ENCODE results near the gene ITPR1.
A peak's percentile ranks its signal among the peaks of the same experiment; 100 is the strongest.

ITPR1 gene

DNA sequence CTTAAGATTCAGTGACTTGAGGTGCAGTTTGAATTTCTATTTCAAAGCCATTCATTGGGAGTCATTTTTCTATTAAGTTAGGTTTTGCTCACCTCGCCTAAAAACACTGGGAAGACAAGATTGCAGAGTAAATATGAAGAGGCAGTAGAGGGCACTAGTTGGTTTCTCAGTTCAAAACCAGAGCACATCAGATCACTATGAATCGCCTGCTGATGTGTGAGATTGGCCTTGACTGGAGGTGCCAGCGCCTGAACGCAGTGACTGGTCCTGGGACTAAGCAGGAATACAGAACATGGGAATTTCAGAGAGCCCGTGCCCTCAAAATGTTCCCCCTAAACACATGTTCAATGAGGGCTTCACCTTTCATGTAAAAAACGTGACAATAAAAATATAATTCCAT lies 229.0 kb downstream of the ITPR1 start:
- DNase-seq: peak in 1 of 5 donors; percentile 77

DNA sequence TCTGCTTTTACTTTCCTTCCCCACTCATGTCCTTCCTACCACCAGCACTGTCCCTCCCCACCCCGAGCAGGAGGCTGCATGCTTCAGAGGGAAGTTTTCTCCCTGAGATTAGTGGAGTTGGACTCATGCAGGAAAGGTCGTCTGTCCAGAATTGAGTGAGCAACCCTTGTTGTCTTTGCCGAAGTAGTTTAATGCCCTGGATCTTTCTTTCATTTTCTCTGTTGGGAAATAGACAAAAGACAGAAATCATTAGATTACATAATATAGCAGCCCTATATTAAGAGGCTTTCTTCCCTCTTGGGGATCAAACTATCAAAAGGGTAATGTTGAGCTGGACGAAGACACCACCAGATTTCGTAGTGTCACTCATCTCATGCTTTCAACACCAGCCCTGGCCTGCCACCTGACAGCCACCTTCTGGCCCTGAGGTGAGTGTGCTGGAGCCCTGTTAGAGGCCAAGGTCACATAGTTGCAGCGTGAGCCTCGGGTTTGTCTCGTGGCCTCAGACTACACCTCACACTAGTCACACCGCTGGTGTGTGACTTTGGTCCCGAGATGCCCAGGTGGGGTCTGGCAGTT lies 231.0 kb downstream of the ITPR1 start:
- DNase-seq: no peak

DNA sequence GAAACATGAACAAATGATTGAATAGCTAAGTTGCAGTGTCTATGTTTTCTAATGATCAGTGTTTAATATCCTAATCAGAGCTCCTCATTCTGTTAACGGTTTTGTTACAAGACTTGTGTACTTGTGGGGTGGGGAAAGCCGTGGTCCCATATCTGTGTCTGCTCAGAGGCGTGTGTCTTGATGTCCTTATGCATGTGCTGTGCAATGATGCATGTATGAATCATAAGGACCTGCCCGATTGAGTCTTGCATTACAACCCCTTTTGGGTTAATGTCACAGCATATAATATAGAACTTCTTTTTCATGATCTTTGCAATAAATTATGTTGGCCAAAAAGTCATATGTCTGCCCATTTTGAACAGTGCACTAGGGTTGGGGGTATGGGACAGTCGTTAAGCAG lies 233.4 kb downstream of the ITPR1 start:
- DNase-seq: no peak

DNA sequence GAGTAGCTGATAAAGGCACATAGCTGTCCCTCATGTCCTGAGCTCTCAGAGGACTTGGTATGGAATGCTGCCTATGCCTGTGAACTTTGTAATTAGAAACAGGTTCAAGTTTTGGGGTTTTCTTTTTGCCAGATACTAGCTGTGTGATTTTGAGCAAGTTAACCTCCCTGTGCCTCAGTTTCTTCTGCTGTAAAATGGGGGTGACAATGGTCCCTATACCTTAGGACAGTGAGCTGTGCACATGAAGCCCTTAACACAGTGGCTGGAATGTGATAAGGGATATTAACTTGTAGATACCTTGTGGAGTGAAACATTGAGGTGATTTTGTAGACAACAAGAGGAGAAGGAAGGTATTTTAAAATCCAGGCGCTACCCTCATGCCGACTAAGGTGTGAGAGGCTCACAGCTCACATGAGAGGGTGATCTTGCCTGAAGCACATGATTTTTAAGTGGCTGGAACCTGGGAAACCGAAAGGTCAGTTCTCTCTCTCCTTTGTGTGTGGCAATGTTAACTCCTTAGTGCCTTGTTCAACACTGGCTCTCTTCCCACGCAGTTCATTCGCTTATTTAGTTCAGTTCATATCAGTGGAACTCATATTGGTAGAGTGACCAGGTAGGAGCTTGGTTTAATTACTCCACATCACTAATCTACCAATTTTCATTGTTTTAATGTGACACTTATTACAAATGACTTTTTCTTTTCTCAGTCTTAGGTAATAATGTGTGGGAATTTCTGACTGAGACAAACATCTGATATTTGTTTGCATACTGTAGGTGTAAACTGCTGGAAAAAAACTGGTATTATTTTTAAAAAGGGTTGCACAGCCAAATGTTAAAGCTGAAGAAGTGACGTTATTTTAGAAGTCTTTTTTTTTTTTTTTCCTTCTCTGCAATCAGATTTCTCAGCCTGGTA lies 236.2 kb downstream of the ITPR1 start:
- DNase-seq: no peak

DNA sequence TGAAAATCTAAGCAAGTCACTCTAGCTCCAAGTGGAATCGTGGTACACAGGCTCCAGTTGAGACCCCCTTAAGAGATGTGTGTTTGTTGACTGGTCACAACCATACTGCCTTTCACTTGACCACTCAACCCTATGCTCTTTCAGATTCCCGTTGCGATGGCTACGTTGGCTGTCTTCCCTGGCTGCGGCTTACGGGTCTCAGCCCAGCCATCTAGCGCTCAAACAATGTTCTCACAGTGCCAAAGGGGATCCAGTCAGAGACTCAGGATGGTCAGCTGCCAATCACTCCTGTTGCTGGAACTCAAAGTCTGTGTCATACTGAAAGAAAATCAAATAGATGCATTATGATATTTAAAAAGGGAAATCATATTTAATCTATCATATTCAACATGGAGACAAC lies 237.6 kb downstream of the ITPR1 start:
- no peak for DNase-seq

DNA sequence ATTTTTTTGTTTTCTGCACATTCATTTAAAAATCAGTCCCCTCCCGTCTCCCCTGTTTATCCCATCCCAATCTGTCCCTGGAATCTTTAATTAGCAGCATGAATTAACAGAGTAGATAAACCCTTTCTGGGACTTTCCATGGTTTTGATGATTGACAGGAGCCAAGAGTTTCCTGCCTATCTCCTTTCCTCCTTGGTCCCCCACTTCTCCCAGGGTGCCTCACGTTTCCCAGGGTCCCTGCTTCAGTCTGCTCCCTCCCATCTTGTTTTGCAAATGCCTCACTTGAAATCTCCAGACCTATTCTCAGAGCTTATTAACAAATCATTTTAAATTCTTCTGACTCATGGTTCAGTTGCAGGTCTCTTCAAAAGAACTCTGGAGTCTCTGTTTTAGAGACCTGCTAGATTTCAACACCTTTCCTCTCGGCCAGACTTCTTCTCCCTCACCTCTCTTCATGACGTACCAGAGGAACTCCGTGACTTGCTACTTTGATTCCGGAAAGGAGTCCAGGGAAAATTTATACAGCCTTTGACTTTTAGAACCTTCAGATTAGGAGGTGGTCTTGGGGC lies 238.5 kb downstream of the ITPR1 start:
- no peak for DNase-seq

DNA sequence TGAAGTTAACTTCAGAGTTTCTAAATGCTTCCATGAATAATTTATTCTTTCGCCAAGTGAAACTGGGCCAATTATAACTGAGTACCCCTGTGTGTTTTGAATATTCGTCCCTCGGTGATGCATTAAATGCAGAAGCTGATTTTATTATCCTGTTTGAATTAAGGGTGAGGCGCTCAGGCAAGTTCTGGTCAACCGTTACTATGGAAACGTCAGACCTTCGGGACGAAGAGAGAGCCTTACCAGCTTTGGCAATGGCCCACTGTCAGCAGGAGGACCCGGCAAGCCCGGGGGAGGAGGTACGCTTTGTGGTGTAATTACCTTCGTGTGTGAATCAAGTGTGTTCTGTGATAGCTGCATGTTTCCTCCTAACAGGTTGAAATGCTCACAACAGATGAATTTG lies 239.8 kb downstream of the ITPR1 start:
- DNase-seq: no peak

DNA sequence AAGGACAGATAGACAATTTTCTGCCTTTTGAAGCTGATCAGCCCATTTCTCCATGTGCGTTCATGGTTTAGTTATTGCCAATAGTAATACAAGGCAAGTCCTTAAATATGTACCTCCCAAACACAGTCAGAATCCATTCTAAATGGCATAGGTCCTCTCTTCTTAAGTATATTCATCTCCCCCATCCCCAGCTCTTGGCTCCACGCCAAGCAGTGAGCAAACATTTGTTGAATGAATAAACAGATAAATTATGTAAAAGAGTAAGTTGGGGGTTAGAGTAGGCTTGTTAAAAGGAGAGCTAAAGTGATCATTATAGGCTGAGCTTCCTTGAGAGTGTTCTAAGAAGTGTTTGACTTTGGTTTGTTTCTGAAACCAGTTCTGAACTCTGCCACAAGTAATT lies 241.3 kb downstream of the ITPR1 start:
- DNase-seq: no peak

DNA sequence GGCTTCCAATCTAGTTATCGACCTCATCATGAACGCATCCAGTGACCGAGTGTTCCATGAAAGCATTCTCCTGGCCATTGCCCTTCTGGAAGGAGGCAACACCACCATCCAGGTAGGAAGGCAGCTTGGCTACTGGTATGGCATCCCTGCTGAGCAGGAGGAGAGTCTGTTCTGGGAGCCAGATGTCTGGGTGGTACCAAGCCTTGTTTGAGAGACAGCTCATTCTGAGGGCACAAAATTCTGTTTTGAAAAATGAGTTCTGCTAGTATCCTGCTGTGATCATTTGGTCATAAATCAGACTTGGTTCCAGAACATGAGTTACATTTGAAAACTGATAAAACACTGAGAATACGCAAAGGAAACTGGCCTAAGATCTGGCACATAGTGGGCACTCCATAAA lies 242.1 kb downstream of the ITPR1 start:
- DNase-seq: no peak

DNA sequence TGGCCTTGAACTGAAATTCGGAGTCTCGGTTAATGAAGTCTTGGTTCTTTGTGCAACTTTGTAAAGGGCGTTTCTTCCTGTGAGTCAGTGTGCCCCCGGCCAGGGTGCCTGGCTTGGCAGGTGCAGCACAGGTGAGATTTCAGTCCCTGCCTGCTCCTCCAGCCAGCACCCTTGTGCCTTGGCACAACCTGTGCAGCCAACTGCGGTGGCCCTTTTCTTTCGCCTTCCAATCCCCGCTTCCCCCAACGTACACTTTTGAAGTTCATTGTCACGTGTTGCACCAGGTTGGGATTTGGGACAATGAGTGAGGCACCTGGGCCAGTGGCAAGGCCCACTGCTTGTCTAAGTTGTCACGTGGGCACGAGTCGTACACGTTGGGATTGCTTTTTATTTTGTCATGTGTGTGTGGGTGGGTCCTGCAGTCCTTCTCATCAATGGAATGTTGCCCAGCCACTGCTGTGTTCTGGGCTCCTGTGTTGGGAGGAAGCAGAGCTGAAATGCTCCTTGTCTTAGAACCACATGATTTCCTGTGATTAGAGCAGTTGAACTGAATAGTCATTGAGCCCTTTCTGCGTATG lies 243.2 kb downstream of the ITPR1 start:
- peak in 1 of 5 donors; percentile 42 for DNase-seq

DNA sequence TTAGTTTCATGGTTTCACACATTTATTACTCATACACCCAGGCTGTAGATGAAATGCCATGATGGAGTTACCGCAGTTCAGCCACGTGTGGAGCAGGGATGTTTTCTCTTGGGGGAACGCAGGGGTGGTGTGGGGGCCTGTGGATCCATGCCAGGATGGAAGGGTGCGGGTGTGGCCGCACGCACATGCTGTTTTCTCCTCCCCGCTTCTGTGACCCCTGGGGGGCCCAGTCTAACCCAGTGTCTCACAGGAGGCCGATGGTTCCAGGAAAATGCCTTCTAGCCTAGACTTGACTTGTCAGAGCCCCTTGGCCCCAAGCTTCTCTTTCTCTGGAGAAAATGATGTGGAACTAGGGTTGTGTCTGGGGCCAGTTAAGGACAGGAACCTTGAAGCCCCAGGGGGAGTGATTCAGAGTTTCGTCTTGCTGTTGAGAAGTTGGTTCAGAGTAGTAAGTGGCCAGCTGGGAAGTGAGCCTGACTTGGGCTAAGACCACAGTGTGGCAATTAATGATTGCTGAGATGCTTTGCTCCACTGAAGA lies 245.7 kb downstream of the ITPR1 start:
- peak in 1 of 5 donors; percentile 38 for DNase-seq

DNA sequence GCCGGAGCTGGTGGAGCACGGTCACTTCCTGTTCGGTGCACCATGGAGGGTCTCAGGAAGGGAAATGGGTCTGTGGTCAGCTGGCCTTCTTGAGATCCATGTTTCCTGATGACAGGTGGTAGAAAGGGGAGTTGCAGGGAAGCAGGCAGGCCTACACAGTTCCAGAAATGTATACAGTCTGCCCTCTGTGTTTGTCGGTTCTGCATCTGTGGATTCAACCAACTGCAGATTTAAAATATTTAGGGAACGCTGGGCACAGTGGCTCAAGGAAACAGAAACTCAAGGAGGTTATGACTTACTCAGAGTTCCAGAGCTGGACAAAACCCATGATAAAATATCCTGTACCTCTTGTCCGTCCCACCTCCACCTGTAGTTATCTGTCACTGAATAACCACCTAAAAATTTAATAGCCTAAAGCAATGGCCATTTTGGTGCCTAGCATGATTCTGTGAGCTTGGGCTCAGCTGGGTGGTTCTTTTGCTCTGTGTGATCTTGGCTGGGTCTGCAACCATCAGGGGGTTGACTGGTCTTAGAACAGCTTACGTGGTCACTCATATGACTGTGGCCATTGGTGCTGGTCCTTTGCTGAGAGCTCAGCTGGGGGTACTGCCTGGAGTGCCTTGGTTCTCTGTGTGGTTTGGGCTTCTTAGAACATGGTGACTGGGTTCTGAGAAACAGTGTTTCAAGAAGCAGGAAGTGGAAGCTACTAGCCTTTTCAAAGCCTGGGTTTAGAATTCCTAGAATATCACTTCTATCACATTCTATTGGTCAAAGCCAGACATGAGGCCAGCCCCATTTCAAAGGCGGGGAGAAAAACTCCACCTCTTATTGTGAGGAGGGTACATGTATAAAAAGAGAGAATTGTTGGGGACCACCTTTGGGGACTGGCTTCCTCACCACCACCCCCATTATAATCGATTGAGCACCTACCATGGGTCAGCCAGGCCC lies 246.4 kb downstream of the ITPR1 start:
- DNase-seq: peak in 1 of 5 donors; percentile 93

DNA sequence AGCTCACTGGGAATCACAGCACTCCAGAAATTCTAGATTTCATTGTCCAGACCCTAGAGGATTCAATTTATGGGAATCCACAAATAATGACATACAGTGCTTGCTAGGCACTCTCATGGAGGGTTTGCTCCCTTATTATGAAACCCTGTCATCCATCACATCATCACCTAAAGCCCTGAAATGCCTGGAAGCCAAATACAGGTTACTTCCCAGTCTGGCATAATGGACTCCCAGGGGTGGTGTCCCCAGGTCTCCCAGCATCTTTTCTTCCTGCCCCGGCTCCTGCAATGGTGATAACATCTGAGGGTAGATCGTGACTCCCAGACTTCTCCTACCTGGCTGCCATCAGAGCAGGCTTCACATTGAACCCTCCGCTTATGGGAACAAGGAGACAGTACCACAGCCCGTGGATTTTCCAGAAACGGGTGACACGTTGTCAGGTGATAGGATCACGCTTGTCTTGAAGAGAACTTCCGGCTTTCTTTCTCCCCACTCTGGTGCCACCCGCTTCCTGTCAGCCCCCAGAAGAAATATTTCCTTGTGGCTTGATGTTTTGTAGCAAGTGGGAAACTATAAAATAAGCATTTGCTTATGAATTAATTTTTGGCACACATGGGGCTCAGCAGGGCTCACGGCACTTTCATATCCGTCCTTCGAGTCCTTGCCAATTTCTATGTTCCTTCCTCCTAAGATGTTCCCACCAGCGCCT lies 247.4 kb downstream of the ITPR1 start:
- no peak for DNase-seq

DNA sequence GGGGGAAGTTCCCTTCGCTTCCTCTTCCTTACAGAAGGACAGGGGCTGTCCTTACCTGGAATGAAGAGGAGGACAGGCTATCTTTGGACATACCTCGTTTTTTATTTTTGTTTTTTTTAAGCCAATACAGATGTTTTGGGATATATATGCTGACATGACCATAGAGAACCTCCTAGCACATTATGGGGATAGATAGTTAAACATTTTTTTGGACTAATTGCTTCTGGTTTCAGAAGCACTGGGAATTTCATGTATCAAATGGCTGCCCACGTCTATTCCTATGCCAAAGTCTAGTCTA lies 247.9 kb downstream of the ITPR1 start:
- DNase-seq: no peak

DNA sequence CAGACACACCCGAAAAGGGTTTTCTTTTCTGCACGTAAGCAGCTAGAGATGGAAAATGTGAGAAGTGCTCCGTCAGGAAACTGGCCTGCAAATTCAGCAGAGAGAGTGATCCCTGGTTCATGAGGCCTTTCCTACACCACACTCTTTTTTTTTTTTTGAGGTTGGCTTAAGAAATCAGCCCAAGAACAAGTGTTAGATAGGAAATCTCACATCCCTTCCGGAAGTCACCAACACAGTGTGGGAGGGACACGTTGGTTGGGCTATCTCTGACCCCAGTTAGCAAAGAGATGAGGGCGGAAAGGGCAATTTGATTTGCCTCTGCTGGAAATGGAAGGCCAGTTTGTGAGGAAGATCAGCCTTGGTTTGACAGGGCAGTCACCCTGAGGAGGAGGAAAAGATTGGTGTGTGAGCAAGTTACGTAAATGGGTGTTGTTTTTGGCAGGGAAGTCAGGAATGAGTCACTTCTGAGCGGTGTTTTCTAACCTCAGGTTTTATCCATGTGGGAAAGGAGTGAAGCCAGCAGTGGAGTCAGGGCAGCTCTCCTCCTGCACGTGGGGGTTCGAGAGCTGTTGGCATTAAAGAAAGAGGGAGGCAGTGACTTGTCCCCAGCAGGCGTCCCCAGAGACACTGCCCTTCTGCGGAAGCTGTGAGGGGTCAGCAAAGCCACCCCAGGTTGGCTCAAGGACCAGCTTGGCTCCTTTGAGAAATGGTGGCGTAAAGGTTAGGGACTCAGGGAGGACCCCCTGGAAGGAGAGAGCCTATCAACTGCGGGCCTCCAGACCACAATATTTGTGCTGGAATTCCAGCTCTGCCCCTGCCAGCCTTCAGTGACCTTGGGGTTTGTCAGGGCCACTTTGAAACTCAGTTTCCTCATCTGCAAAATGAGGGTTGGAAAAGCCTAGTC lies 248.5 kb downstream of the ITPR1 start:
- DNase-seq: peak in 1 of 5 donors; percentile 56

DNA sequence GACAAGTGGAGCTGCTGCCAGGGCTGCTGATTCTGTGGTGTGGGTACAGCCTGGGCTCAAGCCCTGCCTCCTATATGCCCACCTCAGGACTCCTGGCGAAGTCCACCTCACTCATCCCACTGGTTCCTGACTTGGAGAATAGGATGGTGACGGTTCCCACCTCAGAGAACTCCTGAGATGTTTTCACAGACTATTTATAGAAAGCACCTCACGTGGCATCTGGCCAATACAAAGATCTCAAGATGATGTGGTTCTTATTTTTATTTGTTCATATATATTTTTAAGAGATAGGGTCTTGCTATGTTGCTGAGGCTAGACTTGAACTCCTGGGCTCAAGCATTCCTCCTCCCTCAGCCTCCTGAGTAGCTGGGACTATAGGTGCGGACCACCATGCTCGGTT lies 249.2 kb downstream of the ITPR1 start:
- DNase-seq: no peak

DNA sequence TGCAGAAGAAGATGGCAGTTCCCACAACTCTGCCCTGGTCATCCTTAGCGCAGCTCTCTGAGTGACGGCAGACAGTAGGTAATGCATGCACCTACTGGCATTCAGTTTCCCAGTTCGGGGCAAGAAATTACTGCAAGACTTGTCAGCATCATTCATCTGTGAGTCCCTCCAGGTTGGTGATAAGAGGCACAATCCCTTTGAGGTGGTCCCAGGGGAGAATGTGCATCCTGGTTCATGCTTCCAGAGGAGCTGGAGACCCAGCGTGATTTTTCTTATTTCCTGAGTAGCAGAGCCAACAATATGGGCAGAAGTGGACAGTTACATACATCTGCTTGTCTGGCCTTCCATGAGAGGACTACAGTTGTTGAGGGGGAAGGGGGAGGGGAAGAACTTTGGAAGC lies 250.2 kb downstream of the ITPR1 start:
- DNase-seq: no peak

DNA sequence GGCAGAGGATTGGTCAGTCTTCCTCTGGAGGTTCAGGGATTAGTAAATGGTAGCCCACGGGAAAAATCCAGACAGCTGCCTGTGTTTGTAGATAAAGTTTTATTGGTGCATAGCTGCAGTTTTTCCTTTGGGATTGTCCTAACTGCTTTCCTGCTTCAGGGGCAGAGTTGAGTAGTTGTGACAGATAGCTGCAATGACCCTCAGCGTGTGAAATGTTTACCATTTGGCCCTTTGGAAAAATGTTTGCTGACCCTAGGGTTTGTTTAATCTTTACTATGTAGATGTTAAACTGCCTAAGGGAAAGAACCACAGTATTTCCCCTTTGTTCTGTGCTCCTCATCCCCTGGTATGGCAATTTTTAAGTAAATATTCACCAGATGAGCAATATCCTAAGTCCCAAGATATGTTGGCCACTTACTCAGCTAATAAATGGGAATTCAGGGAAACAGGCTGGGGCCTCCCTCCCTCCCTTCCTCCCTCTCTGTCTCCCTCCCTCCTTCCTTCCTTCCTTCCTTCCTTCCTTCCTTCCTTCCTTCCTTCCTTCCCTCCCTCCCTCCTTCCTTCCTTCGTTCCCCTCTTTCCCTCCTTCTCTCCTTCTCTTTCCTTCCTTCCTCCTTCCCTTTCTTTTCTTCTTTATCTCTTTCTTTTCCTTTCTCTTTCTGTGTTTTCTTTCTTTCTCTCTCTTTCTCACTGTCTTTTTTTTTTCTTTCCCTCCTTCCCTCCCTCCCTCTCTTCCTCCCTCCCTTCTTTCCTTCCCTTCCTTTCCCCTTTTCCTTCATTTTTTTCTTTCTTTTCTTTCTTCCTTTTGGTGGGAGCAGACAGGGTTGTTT lies 251.5 kb downstream of the ITPR1 start:
- DNase-seq: no peak

DNA sequence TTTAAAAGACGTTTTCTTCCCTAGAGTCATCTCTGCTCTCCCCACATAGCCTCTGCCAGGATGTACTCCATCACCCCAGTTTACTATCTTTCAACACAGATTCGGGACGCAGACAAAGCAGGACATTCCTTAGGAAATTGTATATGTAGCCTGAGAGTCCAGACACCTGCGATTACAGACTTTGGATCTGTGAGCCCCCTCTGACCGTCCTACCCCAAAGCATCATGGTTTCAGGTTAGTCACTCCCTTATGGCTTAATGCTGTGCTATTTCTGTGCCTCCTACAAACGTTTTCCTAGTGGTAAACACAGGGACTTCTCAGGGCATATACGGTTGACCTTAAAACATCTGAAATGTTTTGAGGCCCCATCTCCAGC lies 252.1 kb downstream of the ITPR1 start:
- no peak for DNase-seq
